OCI-LY1 (cell line): ENCODE measurements around the gene GUCY1B1.

Experiments used
- EZH2 ChIP-seq: fragments of 200-600 bp; sonication (generic), shearing (Covaris generic); IDR thresholded peaks from 2 replicates; pipeline ENCODE4 v1.8.0; 2017; ENCODE audit warnings: borderline replicate concordance, mixed run types, mild to moderate bottlenecking, antibody characterized with exemption, low read length, moderate library complexity, mixed read lengths
- TF ChIP-seq, protein P1 (sequence below): fragments of 200-600 bp; sonication (generic), shearing (Covaris generic); IDR thresholded peaks from 2 replicates; pipeline ENCODE4 v1.5.1; 2017; ENCODE audit warnings: mild to moderate bottlenecking, antibody characterized with exemption, low read length, moderate library complexity, mixed read lengths

DNA sequence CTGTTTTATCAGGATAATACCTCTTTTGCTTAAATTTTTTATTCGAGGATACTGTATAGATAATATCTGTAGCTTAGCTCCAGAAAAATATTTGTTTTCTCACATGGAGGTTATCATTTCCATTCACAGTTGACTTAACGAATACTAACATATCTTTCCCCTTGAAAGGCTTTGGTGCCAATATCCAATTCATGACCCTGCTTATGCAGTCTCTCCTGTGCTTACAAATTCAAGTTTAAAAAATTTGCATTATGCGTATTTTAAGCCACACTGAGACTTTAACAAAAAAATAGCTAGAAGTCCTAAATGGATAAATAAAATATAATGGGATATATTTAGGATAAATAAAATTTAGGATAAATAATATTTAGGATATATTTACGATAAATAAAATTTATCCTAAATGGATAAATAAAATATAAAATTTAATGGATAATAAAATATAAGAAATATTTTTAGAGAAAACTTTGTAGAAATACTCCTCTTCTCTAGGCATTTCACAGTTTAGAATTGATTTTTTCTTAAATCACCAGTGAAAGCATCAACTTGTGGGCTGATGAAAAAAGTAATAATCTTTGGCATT lies 22.5 kb downstream of the GUCY1B1 start:
- TF ChIP-seq EZH2, result no peak
- TF ChIP-seq, protein P1, sequence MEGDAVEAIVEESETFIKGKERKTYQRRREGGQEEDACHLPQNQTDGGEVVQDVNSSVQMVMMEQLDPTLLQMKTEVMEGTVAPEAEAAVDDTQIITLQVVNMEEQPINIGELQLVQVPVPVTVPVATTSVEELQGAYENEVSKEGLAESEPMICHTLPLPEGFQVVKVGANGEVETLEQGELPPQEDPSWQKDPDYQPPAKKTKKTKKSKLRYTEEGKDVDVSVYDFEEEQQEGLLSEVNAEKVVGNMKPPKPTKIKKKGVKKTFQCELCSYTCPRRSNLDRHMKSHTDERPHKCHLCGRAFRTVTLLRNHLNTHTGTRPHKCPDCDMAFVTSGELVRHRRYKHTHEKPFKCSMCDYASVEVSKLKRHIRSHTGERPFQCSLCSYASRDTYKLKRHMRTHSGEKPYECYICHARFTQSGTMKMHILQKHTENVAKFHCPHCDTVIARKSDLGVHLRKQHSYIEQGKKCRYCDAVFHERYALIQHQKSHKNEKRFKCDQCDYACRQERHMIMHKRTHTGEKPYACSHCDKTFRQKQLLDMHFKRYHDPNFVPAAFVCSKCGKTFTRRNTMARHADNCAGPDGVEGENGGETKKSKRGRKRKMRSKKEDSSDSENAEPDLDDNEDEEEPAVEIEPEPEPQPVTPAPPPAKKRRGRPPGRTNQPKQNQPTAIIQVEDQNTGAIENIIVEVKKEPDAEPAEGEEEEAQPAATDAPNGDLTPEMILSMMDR, result no peak
